HepG2 (cell line): ENCODE results near the gene AADAT. TPM values are rescaled to one million over a fixed set of nuclear protein-coding genes. Genes with fewer than 3 reads are reported as not detected.

Experiments used
- ATAC-seq: fragments of 200-7000 bp; cut with Tn5 transposase; 3 replicates; pipeline ENCODE4 v1.9.1; 2020; ENCODE audit warnings: mild to moderate bottlenecking, moderate library complexity
- BruUV-seq: library from RNA; stranded (reverse); fragments of 400-500 nt; replicated peaks from 2 replicates; lab custom pipeline; 2021; lab: Mats Ljungman, UMichigan
- CTCF ChIA-PET: fragments of 300-600 bp; formaldehyde crosslinking; extraction: SDS; loops from one replicate; lab custom pipeline; 2021; ENCODE audit warnings: low total read pairs, inconsistent platforms, low intra/inter-chr PET ratio; lab: Yijun Ruan, JAX
- POLR2A ChIA-PET: fragments of 350-600 bp; sonication (Branson Sonifier 250); formaldehyde crosslinking; loops from one replicate; lab custom pipeline; 2020; ENCODE audit warnings: antibody characterized with exemption, inconsistent platforms; lab: Yijun Ruan, JAX
- DNase-seq: peaks from one replicate; pipeline ENCODE4 v3.0.0-alpha.2; 2015; ENCODE audit warnings: low spot score
- FAIRE-seq: peaks from 3 replicates; lab custom pipeline; 2011; peaks lifted over from hg19 to GRCh38; lab: Jason Lieb, UNC
- H2AFZ ChIP-seq: one replicate; pipeline ENCODE4 v1.6.1; 2011; ENCODE audit warnings: low read length, inconsistent platforms
- H3K27ac ChIP-seq: fragments of 300-600 bp; 3 replicates; pipeline ENCODE4 v1.8.0; 2011; ENCODE audit warnings: mixed run types, mild to moderate bottlenecking, mixed read lengths, low read length, inconsistent platforms; ENCODE audit not compliant: insufficient read depth; ENCODE audit errors: extremely low read length
- H3K27me3 ChIP-seq, 2 experiments: fragments of 200-600 bp in 1 of 2; 2 replicates in 1 of 2; 3 replicates in 1 of 2; pipeline versions ENCODE4 v1.6.0 to v1.8.0; 2011; ENCODE audit warnings: low read length in 2 of 2, mild to moderate bottlenecking in 2 of 2, moderate library complexity in 2 of 2, inconsistent platforms in 1 of 2; ENCODE audit not compliant: insufficient read depth in 2 of 2, control insufficient read depth in 1 of 2
- H3K36me3 ChIP-seq, 2 experiments: fragments of 200-600 bp in 1 of 2; replicated peaks in 1 of 2; 2 replicates in 1 of 2; 3 replicates in 1 of 2; pipeline versions ENCODE4 v1.5.1 to v1.8.0; 2011; ENCODE audit warnings: low read length in 2 of 2, inconsistent platforms in 1 of 2; ENCODE audit not compliant: insufficient read depth in 2 of 2, control insufficient read depth in 1 of 2
- H3K4me1 ChIP-seq: 2 replicates; pipeline ENCODE4 v1.5.1; 2012; ENCODE audit warnings: low read length, inconsistent platforms; ENCODE audit not compliant: insufficient read depth
- H3K4me2 ChIP-seq: 2 replicates; pipeline ENCODE4 v1.6.0; 2011; ENCODE audit warnings: low read depth, low read length, inconsistent platforms
- H3K4me3 ChIP-seq, 3 experiments: fragments of 200-600 bp in 1 of 3; sonication (generic), shearing (Covaris generic) in 1 of 3; replicated peaks in 1 of 3; 2 replicates each; pipeline ENCODE4 v1.5.1; 2011 to 2016; ENCODE audit warnings: low read length in 3 of 3, inconsistent platforms in 2 of 3, low read depth in 2 of 3, mild to moderate bottlenecking in 2 of 3, control low read depth in 1 of 3, mixed read lengths in 1 of 3; ENCODE audit not compliant: insufficient read depth in 1 of 3
- H3K79me2 ChIP-seq: one replicate; pipeline ENCODE4 v1.6.1; 2011; ENCODE audit warnings: low read length, inconsistent platforms; ENCODE audit not compliant: insufficient read depth
- H3K9ac ChIP-seq: 2 replicates; pipeline ENCODE4 v1.6.0; 2011; ENCODE audit warnings: mild to moderate bottlenecking, low read depth, low read length, inconsistent platforms; ENCODE audit not compliant: insufficient read depth
- H3K9me3 ChIP-seq: 2 replicates; pipeline ENCODE4 v1.5.1; 2012; ENCODE audit warnings: mild to moderate bottlenecking, low read length
- H4K20me1 ChIP-seq: 2 replicates; pipeline ENCODE4 v1.6.0; 2011; ENCODE audit warnings: inconsistent platforms, mild to moderate bottlenecking, low read length, moderate library complexity; ENCODE audit not compliant: insufficient read depth
- AHR ChIP-seq: IDR thresholded peaks from 2 replicates; pipeline ENCODE4 v1.6.1; 2018; ENCODE audit warnings: missing genetic modification reagents, missing compliant biosample characterization
- BORCS8-MEF2B ChIP-seq: sonication (generic); formaldehyde crosslinking; IDR thresholded peaks from 2 replicates; pipeline ENCODE4 v1.8.0; 2022; ENCODE audit warnings: mild to moderate bottlenecking, missing genetic modification reagents
- FOSL2 ChIP-seq: sonication (generic); formaldehyde crosslinking; IDR thresholded peaks from 2 replicates; pipeline ENCODE4 v1.4.0; 2020; ENCODE audit warnings: missing genetic modification reagents
- NFKBIZ ChIP-seq: IDR thresholded peaks from 2 replicates; pipeline ENCODE4 v1.6.1; 2018; ENCODE audit warnings: missing genetic modification reagents, missing compliant biosample characterization
- NR3C1 ChIP-seq: sonication (generic); formaldehyde crosslinking; IDR thresholded peaks from 2 replicates; pipeline ENCODE4 v1.4.0; 2020; ENCODE audit warnings: missing genetic modification reagents
- PAF1 ChIP-seq: IDR thresholded peaks from 2 replicates; pipeline ENCODE4 v1.6.1; 2016; ENCODE audit warnings: missing genetic modification reagents, missing compliant biosample characterization
- POGZ ChIP-seq: sonication (generic); formaldehyde crosslinking; IDR thresholded peaks from 2 replicates; pipeline ENCODE4 v1.4.0; 2020; ENCODE audit warnings: mild to moderate bottlenecking, missing genetic modification reagents
- TAF15 ChIP-seq: fragments of 200-400 bp; formaldehyde crosslinking; IDR thresholded peaks from one replicate; pipeline ENCODE4 v1.6.1; 2018; ENCODE audit warnings: mild to moderate bottlenecking, low read depth, low read length; ENCODE audit not compliant: poor library complexity, severe bottlenecking
- THAP11 ChIP-seq: IDR thresholded peaks from 2 replicates; pipeline ENCODE4 v1.6.1; 2016; ENCODE audit warnings: missing biosample characterization, missing genetic modification reagents
- ZNF207 ChIP-seq: fragments of 450-650 bp; IDR thresholded peaks from 2 replicates; pipeline ENCODE4 v1.6.1; 2016; ENCODE audit warnings: antibody characterized with exemption, borderline replicate concordance
- ZNF563 ChIP-seq: sonication (generic); formaldehyde crosslinking; IDR thresholded peaks from 2 replicates; pipeline ENCODE4 v1.8.0; 2022; ENCODE audit warnings: mild to moderate bottlenecking, moderate library complexity, missing genetic modification reagents
- WGBS: methylation state at CpG from one replicate; pipeline ENCODE4 v1.1.6; 2017; ENCODE audit warnings: low lambda C conversion rate; 5-methylcytosine and 5-hydroxymethylcytosine counted together
- in situ Hi-C: cut with HindIII; loops from 2 replicates; pipeline ENCODE4 v1.10.0; 2017; ENCODE audit warnings: low pct_unique_long_range_greater_than_20kb; ENCODE audit not compliant: extremely low pct_ligation_motif_present
- intact Hi-C: fragments of 100-400 bp; cut with micrococcal nuclease; formaldehyde crosslinking; loops from one replicate; pipeline ENCODE4 v1.10.0; 2022; ENCODE audit not compliant: unreplicated experiment
- polyA plus RNA-seq, 8 experiments: library from polyadenylated mRNA; depleted of rRNA in 3 of 8; stranded (reverse) in 7 of 8; unstranded in 1 of 8; fragments of >200 nt; fragmentation: Illumina TruSeq in 4 of 8; extraction: Trizol in 4 of 8; gene quantifications; 2 replicates each; pipeline versions ENCODE4 v1.2.1 to v1.2.3, GENCODE V29; 2011 to 2016; ENCODE audit warnings: low read depth in 4 of 8, missing spikeins in 1 of 8, mixed read lengths in 1 of 8; ENCODE audit not compliant: insufficient read depth in 1 of 8
- total RNA-seq, 5 experiments: library from RNA; depleted of rRNA; stranded (reverse); fragments of >200 nt; fragmentation: Illumina TruSeq; extraction: Trizol; gene quantifications; 2 replicates each; pipeline ENCODE4 v1.2.3, GENCODE V29; 2016; ENCODE audit warnings: low read depth in 1 of 5
- TF ChIP-seq, protein P1 (sequence below): sonication (generic); formaldehyde crosslinking; IDR thresholded peaks from 2 replicates; pipeline ENCODE4 v1.5.0; 2020; ENCODE audit warnings: mild to moderate bottlenecking, missing genetic modification reagents, borderline replicate concordance

Gene AADAT
- total and polyA plus RNA-seq, 2 of the 13 experiments (the other 11 are each of a cell fraction or from before 2014, with no cell fraction given): 6.1 to 9.1 TPM

DNA sequence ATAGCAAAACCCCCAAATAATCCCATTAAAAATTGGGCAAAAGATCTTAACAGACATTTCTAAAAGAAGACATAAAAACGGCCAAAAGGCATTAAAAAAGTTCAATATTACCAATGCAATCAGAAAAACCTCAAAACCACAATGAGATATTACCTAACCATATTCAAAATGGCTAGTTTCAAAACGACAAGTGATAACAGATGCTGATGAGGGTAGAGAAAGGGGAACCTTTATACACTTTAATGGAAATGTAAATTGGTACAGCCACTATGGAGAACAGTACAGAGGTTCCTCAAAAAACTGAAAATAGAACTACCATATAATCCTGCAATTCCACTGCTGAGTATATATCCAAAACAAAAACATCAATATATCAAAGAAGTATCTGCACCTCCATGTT lies 6.2 kb downstream of the AADAT start:
- in situ Hi-C loops: loop anchor here (25.0 kb wide), 1 partner anchor 471 kb away; the partner anchor contains the start of genes CLCN3 and NEK1
- Histone ChIP-seq H3K4me3 (no peak overlapping the region), H3K9ac (no peak overlapping the region), H3K27ac (no peak overlapping the region), H3K27me3 (no peaks in the 10 kb centered on the region), H2AFZ (no peak overlapping the region), H3K9me3 (no peaks in the 10 kb centered on the region), H3K4me2 (no peak overlapping the region), H3K4me1 (peaks cover 15% of the 10 kb centered on the region), H4K20me1 (no peaks in the 10 kb centered on the region; the same call in 1 of the 2 replicates), H3K79me2 (no peaks in the 10 kb centered on the region), H3K36me3 (peaks cover 3 to 29% of the 10 kb centered on the region in 2 experiments; a peak in 4 of 5 replicates)
- TF ChIP-seq BORCS8-MEF2B (CRISPR knock-in tag) (no peak), ZNF207 (no peak)
- ChIA-PET CTCF (no interaction called here), POLR2A (no interaction called here)
- intact Hi-C loops: loop anchor here (10.0 kb wide), 1 partner anchor 469 kb away; the partner anchor contains the start of gene NEK1
- FAIRE-seq (no peak), ATAC-seq (no peak), DNase-seq (no peak)
- 76% methylated on average over 2 of the region's 2 CpGs for WGBS
- BruUV-seq: no TSS peak

DNA sequence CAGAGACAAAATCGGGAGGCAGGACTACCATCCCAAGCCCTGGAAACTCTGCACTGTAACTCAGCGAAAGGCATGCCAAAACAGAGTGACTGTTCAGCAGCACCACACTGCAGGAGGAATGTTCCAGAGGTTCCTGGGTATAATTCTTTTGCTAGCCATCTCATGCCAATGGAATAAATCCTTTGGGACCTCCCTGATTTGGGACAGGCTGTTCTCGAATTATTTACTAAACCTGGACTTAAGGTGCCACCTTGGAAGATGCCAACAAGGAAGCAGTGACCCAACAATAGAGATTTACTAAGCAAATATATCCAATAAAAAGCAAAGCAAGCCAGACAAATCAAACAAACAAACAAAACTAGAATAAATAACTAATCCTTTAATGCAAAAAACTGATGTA lies 9.3 kb downstream of the AADAT start:
- Histone ChIP-seq H3K27me3 (no peaks in the 10 kb centered on the region), H3K27ac (no peak overlapping the region), H3K9ac (no peak overlapping the region), H2AFZ (no peak overlapping the region), H4K20me1 (no peaks in the 10 kb centered on the region; the same call in 1 of the 2 replicates), H3K4me3 (no peak overlapping the region), H3K4me1 (no peaks in the 10 kb centered on the region), H3K4me2 (no peak overlapping the region), H3K79me2 (no peaks in the 10 kb centered on the region), H3K36me3 (peaks cover 3 to 21% of the 10 kb centered on the region in 2 experiments; a peak in 3 of 5 replicates), H3K9me3 (no peaks in the 10 kb centered on the region)
- CTCF ChIA-PET: no interaction called here
- 81% methylated on average over 3 of the region's 3 CpGs for WGBS
- ATAC-seq (no peak), DNase-seq (no peak), FAIRE-seq (no peak)
- intact Hi-C loops: loop anchor here (10.0 kb wide), 1 partner anchor 466 kb away; the partner anchor contains the start of gene NEK1
- in situ Hi-C loops: loop anchor here (25.0 kb wide), 1 partner anchor 468 kb away; the partner anchor contains the start of genes CLCN3 and NEK1
- POLR2A ChIA-PET: no interaction called here
- BruUV-seq: no TSS peak
- TF ChIP-seq THAP11 (CRISPR knock-in tag): no peak
- TF ChIP-seq PAF1 (CRISPR knock-in tag): no peak
- TF ChIP-seq TAF15: no peak
- TF ChIP-seq FOSL2 (CRISPR knock-in tag): no peak
- TF ChIP-seq, protein P1, sequence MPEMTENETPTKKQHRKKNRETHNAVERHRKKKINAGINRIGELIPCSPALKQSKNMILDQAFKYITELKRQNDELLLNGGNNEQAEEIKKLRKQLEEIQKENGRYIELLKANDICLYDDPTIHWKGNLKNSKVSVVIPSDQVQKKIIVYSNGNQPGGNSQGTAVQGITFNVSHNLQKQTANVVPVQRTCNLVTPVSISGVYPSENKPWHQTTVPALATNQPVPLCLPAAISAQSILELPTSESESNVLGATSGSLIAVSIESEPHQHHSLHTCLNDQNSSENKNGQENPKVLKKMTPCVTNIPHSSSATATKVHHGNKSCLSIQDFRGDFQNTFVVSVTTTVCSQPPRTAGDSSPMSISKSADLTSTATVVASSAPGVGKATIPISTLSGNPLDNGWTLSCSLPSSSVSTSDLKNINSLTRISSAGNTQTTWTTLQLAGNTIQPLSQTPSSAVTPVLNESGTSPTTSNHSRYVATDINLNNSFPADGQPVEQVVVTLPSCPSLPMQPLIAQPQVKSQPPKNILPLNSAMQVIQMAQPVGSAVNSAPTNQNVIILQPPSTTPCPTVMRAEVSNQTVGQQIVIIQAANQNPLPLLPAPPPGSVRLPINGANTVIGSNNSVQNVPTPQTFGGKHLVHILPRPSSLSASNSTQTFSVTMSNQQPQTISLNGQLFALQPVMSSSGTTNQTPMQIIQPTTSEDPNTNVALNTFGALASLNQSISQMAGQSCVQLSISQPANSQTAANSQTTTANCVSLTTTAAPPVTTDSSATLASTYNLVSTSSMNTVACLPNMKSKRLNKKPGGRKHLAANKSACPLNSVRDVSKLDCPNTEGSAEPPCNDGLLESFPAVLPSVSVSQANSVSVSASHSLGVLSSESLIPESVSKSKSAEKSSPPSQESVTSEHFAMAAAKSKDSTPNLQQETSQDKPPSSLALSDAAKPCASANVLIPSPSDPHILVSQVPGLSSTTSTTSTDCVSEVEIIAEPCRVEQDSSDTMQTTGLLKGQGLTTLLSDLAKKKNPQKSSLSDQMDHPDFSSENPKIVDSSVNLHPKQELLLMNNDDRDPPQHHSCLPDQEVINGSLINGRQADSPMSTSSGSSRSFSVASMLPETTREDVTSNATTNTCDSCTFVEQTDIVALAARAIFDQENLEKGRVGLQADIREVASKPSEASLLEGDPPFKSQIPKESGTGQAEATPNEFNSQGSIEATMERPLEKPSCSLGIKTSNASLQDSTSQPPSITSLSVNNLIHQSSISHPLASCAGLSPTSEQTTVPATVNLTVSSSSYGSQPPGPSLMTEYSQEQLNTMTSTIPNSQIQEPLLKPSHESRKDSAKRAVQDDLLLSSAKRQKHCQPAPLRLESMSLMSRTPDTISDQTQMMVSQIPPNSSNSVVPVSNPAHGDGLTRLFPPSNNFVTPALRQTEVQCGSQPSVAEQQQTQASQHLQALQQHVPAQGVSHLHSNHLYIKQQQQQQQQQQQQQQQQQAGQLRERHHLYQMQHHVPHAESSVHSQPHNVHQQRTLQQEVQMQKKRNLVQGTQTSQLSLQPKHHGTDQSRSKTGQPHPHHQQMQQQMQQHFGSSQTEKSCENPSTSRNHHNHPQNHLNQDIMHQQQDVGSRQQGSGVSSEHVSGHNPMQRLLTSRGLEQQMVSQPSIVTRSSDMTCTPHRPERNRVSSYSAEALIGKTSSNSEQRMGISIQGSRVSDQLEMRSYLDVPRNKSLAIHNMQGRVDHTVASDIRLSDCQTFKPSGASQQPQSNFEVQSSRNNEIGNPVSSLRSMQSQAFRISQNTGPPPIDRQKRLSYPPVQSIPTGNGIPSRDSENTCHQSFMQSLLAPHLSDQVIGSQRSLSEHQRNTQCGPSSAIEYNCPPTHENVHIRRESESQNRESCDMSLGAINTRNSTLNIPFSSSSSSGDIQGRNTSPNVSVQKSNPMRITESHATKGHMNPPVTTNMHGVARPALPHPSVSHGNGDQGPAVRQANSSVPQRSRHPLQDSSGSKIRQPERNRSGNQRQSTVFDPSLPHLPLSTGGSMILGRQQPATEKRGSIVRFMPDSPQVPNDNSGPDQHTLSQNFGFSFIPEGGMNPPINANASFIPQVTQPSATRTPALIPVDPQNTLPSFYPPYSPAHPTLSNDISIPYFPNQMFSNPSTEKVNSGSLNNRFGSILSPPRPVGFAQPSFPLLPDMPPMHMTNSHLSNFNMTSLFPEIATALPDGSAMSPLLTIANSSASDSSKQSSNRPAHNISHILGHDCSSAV (CRISPR knock-in tag): no peak
- TF ChIP-seq ZNF563: no peak
- TF ChIP-seq NR3C1 (CRISPR knock-in tag): no peak
- no peak for TF ChIP-seq NFKBIZ (CRISPR knock-in tag)
- TF ChIP-seq AHR (CRISPR knock-in tag): no peak
- TF ChIP-seq POGZ (CRISPR knock-in tag): no peak
